DMS114 treated with DMSO at 0.1 percent for 48 hours (cell line): ENCODE data around the gene AGBL1.

Source experiments
- DNase-seq: peaks from one replicate; lab custom pipeline; 2025; ENCODE audit not compliant: unreplicated experiment; lab: John Stamatoyannopoulos, UW

The AGBL1 gene

DNA sequence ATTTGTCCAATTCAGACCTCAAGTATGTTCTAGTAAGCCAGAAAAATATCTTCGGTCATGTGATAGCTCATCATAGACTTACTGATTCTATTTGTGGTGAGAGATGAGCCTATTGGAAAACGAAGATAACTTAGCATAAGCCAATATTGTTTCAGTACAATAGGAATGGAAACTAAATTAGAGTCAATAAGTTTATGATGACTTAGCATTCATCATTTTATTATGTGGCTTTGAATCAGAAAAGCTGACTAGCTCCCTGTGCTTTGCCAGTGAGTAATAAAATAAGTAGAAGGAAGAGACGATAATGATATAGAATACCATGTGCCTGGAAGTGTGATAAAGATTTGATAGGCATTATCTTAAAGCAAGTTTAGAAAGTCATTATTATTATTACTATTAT lies 605.6 kb downstream of the AGBL1 start:
- no peak for DNase-seq

- DNase-seq, result no peak
Observed at GRCh38 chr15:86689006-86689405, 609.3 kb downstream of the AGBL1 start.

DNA sequence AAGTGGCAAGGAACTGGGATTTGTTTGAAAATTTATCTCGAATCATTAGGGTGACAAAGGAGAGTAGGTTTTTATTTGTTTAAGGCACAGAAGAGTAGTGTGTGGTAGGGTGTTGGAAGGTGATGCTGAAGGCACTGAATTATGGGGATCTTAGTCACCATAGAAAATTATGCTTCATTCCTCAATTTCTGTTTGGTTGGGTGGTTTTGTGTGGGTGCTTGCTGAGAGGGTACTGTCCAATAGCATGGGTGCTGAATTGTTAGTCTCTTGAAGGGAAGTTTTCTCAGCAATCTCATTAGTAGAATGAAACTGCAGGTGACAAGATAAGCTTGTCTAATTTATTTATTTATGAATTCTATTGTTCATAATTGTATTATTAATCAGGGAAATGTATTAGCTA lies 610.9 kb downstream of the AGBL1 start:
- DNase-seq, result no peak

DNA sequence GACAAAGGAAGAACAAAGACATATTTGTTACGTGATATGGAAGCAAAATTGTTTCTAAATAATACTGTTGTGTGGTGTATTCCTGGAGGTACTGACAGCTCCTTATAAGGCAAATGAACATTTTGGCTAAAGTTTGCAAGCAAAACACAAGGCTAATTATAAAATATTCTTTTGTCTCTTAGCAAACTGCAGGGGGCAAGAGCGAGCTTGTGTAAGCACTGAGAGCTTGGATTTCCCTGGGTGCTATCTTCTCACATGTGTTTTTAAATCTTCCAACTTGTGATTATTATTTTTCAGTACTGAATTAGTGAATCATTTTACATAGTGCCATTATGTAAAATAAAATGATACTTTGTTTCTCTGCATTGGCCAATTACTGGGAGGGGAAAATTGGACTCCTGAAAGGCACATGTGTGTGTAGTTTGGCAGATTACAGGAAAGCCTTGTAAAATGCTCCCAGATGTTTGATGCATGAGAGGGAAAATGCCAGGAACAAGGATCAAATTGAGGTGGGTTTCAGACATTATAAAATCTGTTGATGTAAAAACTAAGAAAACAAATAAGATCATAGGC lies 611.5 kb downstream of the AGBL1 start:
- no peak for DNase-seq

- no peak for DNase-seq
Observed at GRCh38 chr15:86700864-86701610, 621.4 kb downstream of the AGBL1 start.

GRCh38 chr15:86701611-86701963 lies 621.9 kb downstream of the AGBL1 start:
- no peak for DNase-seq

- no peak for DNase-seq
Observed at GRCh38 chr15:86706813-86707212, 627.1 kb downstream of the AGBL1 start.

DNA sequence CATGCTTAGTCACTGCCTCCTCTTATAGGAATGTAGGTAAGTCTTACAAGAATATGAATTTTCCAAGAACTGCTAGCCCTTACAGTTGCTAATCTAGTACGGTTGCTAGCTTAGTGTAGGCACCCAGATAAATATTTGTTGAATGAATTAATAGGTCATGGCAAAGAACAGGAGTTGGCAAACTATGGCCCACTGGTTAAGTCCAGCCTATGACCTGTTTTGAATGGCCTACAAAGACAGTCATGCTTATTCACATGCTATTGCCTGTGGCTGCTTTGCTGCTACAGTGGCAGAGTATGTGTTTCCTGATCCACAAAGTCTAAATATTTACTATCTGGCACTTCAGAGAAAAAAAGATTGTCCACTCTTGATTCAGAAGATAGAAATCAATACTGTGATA lies 631.8 kb downstream of the AGBL1 start:
- no peak for DNase-seq

GRCh38 chr15:86714241-86714640 lies 634.6 kb downstream of the AGBL1 start:
- no peak for DNase-seq

GRCh38 chr15:86725628-86726027 lies 646.0 kb downstream of the AGBL1 start:
- DNase-seq, result no peak

DNA sequence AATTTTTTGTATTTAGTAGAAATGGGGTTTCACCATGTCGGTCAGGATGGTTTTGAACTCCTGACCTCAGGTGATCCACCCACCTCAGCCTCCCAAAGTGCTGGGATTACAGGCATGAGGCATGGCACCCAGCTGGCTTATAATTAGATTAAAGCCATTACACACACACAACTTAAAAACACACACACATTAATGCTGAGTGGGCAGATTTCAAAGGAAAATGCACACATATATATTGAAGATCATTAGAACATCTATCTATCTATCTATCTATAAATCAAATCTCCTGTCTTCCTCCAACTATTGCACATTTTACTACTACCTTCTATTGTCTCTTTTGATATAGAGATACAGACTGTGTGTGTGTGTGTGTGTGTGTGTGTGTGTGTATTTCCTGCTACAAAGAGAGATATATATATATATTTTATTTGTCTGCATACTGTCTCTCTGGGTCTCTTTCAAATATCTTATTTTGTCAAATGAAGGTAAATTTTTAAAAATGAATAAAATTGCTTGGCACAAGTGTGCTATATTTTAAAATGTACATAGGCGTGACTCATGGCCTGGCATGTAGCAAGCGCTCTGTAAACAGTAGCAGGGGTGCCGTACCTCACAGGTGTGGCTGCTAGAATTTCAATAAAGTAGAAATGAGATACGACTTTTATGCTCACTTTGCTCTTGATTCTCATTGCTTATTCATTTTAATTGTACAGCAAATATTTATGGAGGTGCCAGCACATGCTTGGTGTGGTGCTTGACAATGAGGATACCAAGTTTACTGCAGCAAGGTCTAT lies 655.8 kb downstream of the AGBL1 start:
- no peak for DNase-seq

GRCh38 chr15:86741917-86742316 lies 662.2 kb downstream of the AGBL1 start:
- DNase-seq, result no peak

DNA sequence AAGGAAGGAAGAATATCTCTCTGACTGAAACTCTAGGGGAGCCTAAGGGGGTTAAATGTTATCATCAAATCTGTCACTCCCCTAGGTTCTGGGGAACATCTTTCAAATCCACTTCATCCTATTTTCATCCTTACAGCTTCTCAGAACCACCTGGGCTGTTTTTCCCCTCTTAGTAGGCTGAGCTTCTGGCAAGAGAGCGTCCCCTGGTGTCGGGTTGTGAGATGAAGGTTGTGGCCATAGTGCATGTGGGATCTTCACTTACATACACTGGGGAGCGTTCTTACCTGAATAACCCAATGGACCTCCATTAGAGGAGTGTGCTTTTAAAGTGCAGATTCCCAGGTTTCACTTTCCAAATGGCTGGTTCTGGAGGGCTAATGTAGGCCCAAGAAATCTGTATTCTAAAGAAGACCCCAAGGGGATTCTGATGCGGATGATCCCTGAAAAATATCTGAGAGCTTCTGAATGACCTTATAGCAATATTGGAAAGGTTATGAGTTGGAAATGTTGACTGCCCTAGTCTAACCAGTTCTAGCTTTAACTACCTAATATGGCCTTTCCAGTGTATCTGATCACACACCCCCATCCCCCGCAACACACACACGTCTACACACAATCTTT lies 663.7 kb downstream of the AGBL1 start:
- DNase-seq, result no peak

- DNase-seq, result no peak
Observed at GRCh38 chr15:86744198-86744780, 664.6 kb downstream of the AGBL1 start.

DNA sequence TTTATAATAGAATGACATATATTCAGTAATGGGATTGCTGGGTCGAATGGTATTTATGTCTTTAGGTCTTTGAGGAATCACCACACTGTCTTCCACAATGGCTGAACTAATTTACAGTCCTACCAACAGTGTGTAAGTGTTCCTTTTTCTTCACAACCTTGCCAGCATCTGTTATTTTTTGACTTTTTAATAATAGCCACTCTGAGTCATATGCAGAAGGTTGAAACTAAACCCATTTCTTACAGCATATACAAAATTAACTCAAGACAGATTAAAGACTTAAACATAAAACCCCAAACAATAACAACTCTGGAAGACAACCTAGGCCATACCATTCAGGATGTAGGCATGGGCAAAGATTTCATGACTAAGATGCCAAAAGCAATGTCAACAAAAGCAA lies 671.4 kb downstream of the AGBL1 start:
- no peak for DNase-seq

DNA sequence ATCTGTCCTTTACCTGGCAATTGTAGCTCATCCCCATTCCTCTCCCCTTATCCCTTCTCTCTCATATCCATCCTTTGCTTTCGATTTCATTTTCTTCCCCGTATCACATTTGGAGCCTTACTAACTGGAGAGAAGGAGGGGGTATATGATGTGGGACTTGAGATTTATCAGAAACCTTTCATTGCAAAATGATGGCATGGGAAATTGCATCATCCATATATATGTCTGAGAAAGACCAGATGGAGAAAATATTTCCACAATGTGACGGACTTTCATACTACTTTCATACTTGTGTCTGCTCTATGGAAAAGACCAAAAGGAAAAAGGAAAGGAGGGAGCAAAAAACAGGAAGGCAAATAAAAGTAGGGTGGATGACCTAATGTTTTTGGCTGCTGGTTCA lies 675.2 kb downstream of the AGBL1 start:
- DNase-seq, result no peak

DNA sequence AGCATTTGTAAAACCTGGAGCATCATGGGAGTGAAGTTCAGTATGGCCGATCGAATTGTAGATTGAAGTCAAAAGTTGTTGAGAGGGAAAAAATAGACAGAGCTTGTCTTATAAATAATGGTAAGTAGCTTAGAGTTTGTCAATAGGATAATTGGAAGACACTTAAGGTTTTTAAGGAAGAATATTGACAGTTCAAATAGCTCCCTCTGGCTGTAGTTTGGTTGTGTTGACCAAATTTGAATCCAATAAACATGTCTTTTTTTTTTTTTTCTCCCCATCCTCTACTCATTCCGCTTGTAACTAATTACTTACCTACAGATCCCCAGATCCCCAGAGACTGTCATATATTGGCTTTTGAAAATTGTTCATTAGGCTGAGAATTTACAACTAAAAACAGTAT lies 677.0 kb downstream of the AGBL1 start:
- DNase-seq, result no peak

DNA sequence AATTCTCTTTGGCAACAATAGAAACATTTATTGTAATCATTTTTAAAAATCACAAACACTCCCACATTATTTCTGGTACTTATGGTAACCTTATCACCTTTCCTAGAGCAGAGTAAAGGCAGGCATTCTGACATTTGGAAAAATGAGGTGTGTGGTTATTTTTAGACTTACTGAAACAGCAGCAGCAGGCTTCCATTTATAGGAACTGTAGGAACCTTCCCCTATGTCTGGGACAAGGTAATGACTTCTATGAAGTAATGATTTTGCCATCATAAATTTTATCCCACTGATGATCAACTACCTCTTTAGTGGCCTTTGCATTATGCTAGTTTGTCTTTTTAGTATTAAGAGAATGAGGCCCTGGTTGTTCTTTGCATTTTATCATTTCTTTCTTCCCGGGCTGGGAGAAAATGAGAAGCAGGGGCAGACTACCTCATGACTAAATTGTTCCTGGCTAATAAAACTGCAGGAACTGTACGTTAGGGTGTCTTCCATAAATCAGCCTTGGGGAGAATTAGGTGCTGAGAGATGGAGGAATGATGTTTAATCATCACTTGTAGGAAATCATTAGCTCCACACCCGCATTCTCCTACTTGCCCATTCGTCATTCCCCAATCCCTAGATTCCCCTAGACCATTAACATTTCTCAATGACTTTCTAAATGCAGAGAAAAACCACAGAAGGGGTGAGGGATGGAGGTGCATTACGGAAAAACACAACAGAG lies 680.3 kb downstream of the AGBL1 start:
- DNase-seq, result no peak

GRCh38 chr15:86762874-86763273 lies 683.2 kb downstream of the AGBL1 start:
- no peak for DNase-seq

- no peak for DNase-seq
Observed at GRCh38 chr15:86764021-86764420, 684.4 kb downstream of the AGBL1 start.

DNA sequence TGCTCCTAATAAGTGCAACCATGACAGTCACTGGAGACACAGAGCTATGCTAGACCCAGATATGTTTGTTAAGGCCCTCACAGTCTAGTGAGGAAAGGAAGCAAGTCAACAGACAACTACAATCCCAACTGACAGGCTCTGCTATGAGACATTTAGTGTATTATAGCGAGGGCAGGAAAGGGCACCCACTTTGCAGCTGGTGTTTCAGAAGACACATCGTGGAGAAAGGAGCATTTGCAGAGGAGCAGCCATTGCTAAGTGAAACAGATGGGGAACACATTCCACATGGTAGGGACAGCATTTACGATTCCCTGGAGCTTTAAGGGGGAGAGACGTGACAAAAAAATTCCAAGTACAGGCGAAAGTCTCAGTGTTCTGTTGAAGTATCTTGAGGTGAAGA lies 685.6 kb downstream of the AGBL1 start:
- no peak for DNase-seq
